Epithelial cell of esophagus (primary cell): ENCODE data around the gene HIVEP1.
"Not testable (repeated sequence)": the region's sequence is repeated elsewhere in the genome, so short reads cannot be mapped to it uniquely, and the experiment has no call there.

Experiments used
- DNase-seq: peaks from one replicate; pipeline ENCODE4 v3.0.0; 2010; ENCODE audit warnings: low read depth
- H3K4me3 ChIP-seq: 2 replicates; pipeline ENCODE4 v1.5.1; 2011; ENCODE audit warnings: mild to moderate bottlenecking, low read length, control low read depth
- CTCF ChIP-seq: IDR thresholded peaks from 2 replicates; pipeline ENCODE4 v1.5.1; 2011; ENCODE audit warnings: low read depth, mild to moderate bottlenecking, low read length, control low read depth, inconsistent platforms; ENCODE audit not compliant: insufficient read depth; ENCODE audit errors: missing control alignments

HIVEP1 gene

GRCh38 chr6:12101653-12102312, 89.7 kb downstream of the HIVEP1 start:
- TF ChIP-seq CTCF = no peak

GRCh38 chr6:12102350-12102749, 90.2 kb downstream of the HIVEP1 start:
- TF ChIP-seq CTCF = no peak
- no peak for DNase-seq

More at GRCh38 chr6:12101653-12102312, 89.7 kb downstream of the HIVEP1 start:
- H3K4me3 ChIP-seq = no peak overlapping the region
- no peak for DNase-seq

GRCh38 chr6:12103158-12103557, 91.0 kb downstream of the HIVEP1 start:
- no peak for DNase-seq
- no peak overlapping the region for H3K4me3 ChIP-seq
- no peak for TF ChIP-seq CTCF

More at GRCh38 chr6:12102350-12102749, 90.2 kb downstream of the HIVEP1 start:
- no peak overlapping the region for H3K4me3 ChIP-seq

- no peak for DNase-seq
- no peak for TF ChIP-seq CTCF
- H3K4me3 ChIP-seq = no peak overlapping the region
These were observed 93.2 kb downstream of the HIVEP1 start for GRCh38 chr6:12105271-12105670.

- not testable (repeated sequence) for DNase-seq, H3K4me3 ChIP-seq
These were observed 96.3 kb downstream of the HIVEP1 start for GRCh38 chr6:12108376-12108775.

- no peak for DNase-seq
- TF ChIP-seq CTCF = no peak
- H3K4me3 ChIP-seq = no peak overlapping the region
These were observed 98.6 kb downstream of the HIVEP1 start for GRCh38 chr6:12110523-12111362.

- no peak for DNase-seq
- TF ChIP-seq CTCF = no peak
- no peak overlapping the region for H3K4me3 ChIP-seq
These were observed 99.2 kb downstream of the HIVEP1 start for GRCh38 chr6:12111363-12111670.
